H4 (cell line): ENCODE data around the gene NUP98. TPM values are rescaled to one million over a fixed set of nuclear protein-coding genes. Genes with fewer than 3 reads are reported as not detected.

Experiments used
- DNase-seq: peaks from one replicate; pipeline ENCODE4 v3.0.0-alpha.2; 2015; ENCODE audit warnings: low spot score
- total RNA-seq: library from RNA; depleted of rRNA; stranded (reverse); fragments of >200 nt; shearing (Covaris generic); gene quantifications from 2 replicates; pipeline ENCODE4 v1.2.3, GENCODE V29; 2014; rRNA removed

Gene NUP98
- 93.9 and 101 TPM in 2 replicates for total RNA-seq

DNA sequence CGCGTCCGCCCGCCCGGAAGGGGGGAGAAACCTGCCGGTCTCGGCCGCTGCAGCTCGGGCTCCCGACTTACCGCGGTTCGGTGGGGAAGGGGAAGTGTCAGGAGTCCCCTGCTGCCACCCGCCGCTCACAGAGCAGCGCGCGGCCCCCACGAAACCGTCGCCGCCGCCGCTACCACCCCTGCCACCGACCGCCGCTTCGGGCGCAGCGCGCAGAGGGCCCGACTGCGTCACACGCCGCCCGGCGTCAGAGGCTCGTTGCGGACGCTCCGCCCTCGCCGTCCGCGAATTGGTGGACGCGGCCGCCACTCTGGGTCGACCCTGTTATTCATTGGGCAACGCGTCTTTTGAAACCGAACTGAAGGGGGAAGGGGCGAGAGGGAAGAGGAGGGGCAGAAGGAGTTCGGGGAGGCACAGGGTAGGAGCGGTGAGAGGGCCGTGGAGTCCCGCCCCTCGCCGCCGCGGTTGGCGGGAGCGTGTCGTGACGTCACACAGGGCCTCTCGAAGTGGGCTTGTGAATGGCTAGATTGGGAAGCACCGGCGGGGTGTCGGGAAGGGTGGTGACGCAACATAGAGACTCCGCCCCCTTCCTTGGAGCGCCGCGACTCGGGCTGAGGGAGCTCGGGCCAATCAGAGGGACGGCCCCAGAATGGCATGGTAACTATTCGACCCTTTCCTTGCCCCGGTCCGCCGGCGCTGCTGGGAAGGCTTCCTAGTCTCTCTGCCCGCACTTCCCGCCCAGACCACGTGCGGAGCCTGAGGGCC, at the start of gene NUP98:
Gene NUP98, minus strand, starts transcription at position 226 of the 762 bp plus-strand sequence. CDS start 15,437 bp downstream, outside the sequence.
- DNase-seq = peak; percentile 100

DNA sequence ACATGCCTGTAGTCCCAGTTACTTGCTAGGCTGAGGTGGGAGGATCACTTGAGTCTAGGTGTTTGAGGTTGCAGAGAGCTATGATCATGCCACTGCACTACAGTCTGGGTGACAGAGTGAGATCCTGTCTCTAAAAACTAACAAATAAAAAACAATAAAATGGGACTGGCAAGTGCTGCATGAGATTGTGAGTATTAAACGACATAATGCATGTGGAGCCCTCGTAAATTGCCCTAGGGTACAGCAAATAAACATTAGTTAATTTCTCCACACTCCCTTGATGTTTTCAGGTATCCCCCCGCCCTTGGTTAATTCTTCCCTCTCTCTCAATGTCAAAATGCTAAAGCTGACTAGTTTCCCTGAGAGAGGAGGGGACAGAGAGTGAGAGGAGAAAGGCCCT, 48.3 kb upstream of the NUP98 start:
- no peak for DNase-seq

DNA sequence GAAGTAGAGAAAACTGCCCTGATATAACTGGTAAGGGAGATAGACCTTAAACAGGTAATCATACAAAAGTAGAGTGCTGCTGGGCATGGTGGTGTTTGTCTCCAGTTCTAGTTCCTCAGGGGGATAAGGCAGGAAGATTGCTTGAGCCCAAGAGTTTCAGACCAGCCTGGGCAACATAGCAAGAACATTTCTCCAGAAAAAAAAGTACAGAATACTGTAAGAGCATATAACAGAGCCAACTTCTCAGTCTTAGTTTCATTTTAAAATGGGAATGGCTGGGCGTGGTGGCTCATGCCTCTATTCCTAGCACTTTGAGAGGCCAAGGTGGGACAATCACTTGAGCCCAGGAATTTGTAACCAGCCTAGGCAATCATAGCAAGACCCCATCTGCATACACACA, 47.9 kb upstream of the NUP98 start:
- no peak for DNase-seq

DNA sequence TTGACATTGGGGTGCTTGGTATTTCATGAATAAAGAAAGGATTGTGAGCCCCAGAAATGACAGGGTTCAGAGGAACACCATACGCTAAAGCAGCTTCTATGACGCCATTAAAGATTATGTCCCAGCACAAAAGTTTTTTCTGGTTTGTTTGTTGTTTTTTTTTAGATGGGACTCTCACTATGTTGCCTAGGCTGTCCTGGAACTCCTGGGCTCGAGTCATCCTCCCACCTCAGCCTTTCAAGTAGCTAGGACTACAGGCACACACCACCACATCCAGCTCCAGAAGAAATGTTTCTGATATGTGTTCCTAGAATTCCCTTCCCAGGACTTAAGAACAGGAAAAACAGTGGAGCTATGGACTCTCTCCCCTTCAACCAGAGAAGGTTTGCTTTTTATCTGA, 46.0 kb upstream of the NUP98 start:
- no peak for DNase-seq

DNA sequence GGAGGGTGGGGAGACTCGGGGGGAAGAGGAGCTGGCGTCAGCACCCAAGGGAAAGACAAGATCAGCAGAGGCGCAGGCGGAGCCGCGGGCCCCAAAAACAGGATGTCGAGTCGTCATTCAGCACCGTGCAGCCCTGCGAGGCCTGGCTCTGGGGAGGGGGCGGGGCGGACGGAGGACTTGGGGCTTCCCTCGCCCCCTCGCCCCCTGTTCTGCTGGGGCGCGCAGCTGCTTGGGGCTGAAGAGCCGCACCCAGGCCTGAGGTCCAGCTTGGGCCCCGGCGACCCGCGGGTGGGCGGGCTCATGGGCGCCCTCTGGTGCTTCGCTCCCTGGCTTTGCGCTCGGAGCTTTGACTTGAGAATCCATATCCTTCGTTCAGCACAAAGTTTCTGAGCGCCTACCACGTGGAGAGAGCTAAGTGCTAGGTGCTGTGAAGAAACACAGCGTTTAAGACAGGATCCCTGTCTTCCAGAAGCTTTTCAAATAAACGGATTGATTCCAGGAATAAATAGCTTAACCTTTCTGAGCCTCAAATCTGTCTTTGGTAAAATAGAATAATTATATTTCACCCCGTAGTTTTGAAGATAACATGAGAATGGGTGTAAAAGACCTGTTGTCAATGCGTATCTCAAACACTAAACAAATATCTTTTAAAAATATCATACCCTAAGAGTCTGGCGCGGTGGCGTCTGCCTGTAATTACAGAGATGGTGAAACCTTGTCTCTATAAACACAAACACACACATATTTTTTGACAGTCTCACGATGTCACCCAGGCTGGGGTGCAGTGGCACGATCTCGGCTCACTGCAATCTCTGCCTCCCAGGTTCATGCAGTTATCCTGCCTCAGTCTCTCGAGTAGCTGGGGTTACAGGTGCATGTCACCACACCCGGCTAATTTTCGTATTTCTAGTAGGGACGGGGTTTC, 44.3 kb upstream of the NUP98 start:
- peak; percentile 82 for DNase-seq

DNA sequence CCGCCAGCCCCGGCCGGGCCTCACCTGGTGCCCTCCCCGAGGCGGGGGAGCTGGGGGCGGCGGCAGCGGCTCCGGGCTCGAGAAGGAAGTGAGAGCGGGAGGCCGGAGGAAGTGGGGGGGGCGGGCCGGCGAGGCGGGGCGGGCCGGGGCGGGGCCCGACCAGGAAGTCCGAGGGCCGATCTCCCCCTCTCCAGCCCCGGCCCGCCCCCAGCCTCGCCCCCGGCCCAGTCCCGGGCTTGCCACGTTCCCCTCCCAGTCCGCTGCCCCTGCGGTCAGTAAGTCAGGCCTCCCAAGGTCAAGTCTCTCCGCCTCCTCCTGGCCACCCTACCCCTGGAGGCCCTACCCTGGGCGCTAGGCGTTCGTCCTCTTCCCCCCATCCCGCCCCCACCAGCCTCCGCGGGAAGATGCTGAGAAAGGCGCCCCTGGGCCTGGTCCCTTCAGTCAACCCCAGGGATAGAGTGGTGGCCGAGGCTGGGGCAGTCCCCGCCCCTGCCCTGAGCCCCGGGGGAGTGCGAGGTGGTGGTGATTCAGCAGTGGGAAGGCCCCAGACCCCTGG, 43.6 kb upstream of the NUP98 start, which contains the start of gene RHOG:
Gene RHOG, minus strand, starts transcription at position 90 of the 556 bp plus-strand sequence. CDS start 12,821 bp downstream, outside the sequence.
- DNase-seq = peak; percentile 77

DNA sequence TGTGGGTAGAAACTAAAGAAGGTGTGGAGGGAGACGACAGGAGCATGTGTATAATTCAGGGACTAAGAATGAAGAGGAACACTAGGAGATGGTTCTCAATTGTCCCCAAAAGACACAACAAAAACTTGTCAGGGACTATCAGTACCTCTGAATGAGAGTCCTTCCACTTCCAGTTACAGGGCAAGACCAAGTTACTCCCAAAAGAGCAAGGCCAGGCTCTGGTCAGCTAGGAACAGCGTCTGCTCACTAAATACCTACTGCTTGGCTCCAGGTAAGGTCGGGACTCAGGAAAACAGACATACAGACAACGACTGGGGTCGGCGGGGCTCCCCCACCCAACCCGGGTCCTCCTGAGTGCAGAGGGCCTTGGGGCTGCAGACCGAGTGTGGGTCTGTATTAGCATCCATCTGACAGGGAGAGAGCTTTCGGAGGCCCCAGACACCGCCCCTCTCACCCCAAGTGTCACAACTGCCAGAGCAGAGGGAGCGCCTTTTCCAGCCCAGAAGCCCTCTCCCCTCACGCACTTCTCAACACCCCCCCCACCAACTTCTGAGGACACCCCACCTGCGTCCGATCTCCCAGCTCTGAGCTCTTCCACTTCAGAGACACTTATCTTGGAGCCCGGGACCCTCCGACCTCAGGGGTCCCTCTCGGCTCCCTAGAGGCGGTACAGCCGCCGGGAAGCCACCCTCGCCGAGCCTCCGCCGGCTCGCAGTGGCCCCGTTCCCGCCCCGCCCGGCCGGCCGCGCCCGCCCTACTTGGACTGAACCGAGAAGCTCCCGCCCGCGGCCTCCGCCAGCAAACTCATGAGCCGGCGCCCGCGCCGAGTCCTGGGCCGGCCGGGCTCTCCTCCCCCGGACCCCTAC, 42.9 kb upstream of the NUP98 start:
- no peak for DNase-seq

DNA sequence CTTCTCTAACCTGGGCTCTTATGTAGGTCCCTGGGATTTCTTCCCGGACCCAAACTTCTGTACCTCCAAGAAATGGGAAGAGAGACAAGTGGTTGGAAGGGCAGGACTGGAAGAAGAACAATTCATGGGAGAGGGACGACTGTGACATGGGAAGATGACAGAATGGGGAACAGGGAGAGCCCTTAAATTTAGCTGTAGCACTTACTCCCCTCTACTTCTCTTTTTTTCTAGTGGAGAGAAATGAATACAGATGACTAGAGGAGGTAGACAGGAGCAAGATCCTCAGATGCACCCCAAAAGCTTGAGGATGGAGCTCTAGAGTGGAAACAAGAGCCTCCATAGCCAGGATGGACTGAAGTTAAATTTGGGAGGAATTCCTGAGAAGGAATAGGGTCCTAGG, 41.1 kb upstream of the NUP98 start:
- DNase-seq = no peak

DNA sequence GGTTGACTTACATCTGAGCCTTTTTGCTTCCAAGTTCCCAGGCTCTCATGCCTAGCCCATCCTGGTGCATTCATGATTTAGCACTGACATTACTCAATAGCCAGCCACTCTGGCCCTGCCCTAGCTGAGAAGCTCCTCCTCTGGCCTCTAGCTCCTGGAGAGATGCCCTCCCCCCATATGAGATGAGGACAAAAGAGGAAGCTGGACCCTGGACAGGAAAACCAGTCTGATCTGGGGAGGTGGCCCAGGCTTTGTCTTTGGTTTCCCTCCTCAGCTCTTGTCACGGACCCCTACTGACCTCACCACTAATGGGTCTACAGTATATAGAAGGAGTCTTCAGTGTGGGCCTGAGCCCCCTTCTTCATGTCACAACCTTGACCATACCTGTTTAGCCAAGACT, 40.4 kb upstream of the NUP98 start:
- no peak for DNase-seq

DNA sequence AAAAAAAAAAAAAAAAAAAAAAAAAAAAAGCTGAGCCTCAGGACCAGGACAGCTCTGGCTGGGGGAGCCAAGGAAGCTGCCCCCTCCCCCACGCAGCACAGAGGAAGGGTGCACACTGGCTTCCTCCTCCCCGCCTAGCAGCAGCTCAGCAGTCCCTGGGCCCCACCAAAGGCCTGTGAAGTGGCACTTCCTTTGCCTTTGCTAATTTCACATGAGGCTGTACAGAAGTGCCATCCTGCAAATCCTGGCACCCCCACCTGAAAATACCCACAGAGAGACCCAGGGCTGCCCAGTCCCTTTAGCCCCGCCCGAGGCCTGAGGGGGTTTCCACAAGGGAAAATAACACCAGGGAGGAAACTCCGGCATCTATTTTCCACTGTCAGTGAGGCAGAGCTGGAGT, 39.5 kb upstream of the NUP98 start:
- DNase-seq = no peak

DNA sequence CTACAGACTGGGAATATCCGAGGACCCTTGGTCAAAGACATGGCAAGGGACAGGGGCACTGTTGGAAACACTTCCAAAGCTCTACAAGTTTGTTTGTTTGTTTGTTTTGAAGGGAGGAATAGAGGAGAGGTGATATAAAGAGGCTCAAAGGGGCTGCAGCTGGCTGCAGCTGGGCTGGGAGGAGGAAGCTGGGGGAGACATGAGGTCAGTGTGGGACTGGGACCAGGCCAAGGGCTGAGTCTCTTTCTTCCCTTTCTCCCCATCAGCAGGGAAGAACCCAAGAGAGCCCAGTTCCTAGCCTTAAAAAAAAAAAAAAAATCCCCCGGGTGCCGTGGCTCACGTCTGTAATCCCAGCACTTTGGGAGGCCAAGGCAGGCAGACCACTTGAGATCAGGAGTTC, 38.4 kb upstream of the NUP98 start:
- DNase-seq = no peak

DNA sequence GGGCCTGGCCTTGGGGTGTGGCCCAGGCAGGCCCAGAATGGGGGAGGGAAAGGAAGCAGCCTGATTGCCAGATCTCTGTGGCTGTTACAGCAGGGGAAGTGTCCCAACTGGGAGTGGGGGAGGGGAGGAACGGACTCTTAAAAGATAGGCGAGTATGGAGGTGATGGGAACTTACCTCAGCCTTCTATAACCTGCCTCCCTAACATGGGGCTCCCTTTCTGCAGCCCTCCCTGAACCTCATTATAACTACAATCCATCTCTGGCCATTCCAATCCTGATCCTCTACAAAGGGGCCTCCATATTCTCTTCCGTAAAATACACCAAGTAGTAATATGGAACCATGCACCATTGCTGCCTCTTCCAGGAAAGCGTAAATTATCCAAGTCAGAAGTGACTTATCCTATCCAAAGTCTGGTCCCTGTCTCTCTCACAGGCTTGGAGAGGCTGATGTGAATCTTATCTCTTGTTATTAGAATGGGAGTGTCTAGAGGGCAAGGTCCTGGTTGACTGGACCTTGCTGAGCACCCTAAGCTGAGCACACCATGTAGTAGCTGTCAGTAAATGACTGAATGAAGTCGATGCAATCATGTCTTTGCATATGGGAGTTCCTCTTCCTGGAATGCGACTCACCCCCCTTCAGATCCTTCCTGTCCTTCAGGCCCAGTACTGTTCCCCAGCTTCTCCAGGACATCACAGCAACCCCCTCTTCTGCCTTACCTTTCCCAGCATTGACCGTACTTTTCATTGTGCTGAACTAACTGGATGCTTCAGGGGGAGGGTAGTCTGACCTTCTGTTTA, 37.5 kb upstream of the NUP98 start:
- DNase-seq = no peak

DNA sequence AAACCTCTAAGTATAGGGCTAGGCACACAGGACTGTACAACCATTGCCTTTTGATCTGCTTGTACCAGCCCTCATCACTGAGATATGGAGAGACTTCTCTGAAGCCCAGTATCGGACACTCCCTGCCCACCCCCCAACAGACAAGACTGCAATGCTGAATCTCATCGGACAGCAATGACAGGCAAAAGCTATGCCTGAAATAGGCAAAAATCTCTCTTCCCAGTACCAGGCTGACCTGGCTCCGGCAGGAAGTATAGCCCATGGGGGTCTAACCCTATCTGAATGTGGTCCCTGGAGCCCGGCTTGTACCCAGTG, 37.0 kb upstream of the NUP98 start:
- no peak for DNase-seq

DNA sequence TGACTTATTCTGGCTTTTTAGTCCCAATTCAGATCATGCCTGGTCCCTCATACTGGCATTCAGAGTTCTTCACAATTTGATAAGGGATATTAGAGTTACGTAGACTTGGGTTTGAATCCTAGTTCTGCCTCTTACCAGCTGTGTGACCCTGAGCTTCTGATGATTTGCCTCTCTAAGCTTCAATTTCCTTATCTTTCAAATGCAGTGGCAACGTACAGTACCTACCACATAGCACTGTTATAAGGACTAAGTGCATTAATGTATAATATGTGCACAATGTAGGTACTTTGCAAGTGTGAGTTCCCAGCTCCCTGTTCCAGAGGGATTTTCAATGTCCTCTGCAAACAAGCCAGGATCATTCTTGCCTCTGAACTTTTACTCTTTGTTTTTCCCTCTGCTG, 36.1 kb upstream of the NUP98 start:
- no peak for DNase-seq

DNA sequence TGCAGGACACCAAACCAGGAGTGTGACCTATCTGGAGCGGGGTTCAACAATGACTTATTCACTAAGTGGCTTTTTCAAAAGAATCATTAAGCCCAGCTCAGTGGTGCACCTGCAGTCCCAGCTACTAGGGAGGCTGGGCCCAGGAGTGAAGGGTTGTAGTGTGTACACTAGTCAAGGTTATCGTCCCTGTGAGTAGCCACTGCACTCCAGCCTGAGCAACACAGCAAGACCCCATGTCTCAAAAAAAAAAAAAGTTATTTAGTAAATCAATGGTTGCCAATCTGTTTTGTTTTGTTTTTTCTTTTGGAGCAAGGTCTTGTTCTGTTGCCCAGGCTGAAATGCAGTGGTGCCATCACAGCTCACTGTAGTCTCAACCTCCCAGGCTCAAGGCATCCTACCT, 35.5 kb upstream of the NUP98 start:
- DNase-seq = no peak

DNA sequence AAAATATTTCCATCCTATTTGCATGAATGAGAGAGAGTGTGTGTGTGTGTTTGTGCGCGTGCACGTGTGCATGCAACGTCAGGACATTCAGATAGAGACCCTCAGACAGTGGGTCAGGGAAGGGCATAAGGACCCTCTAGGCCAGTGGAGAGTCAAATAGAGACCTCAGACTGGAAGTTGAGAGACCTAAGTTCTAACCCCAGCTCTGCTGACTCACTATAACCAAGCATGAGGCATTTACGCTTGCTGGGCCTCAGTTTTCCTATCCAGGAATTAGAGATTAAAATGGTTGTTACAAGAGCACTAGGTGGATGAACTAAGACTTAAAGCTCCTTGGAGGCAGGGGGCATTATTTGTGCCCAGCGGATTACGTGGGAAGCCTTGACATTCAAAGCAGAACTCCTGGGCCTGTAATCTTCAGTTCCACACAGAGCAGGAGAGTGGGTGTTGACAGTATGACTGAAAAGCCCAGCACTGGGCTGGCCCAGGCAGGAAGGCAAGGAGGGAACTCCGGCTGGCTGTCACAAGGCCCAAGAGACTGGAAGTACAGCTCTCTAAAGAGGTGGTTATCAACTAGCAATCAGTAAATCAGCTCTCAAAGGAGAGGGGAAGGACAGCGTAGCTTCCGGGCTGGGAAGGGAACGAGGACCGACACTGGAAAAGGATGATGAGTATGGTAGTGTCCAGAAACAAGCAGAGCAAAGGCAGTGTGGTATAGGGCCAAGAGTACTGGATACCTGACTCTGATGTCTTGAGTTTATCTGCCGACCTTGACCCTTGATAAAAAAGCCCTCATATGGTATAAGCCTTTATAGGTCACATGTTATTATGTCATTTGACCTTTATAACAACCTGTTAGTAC, 34.3 kb upstream of the NUP98 start:
- DNase-seq = no peak

DNA sequence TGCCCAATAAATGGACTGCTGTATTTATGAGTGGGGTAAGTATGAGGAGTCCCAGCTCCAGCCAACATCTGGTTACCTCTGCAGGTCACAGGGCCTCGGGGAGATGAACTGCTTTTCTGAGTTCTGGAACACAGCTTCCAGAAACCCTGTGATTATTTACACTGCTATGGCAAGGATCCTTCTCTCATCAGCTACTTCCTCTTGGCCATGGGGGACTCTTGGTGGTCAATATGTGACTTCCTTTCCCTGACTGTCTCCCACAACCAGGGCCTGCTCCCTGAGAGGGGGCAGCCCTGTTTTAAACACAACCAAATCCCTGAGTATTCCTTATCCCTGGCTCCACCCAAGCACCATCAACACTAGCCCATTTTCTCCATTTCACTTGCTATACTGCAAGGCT, 33.4 kb upstream of the NUP98 start:
- DNase-seq = no peak

DNA sequence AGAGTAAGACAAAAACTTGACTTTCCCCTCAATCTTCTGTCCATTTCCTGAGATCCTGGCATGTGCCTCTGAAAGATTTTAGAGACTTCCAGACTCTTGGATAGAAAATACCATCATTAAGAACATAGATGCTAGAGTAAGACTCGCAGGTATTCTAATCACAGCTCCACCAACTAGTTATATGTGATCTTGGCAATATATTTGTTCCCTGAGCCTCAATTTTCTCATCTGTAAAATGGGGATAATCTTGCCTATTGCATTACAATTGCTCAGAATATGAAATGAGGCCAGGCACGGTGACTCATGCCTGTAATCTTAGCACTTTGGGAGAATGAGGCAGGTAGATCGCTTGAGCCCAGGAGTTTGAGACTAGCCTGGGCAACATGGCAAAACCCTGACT, 32.7 kb upstream of the NUP98 start:
- DNase-seq = no peak

DNA sequence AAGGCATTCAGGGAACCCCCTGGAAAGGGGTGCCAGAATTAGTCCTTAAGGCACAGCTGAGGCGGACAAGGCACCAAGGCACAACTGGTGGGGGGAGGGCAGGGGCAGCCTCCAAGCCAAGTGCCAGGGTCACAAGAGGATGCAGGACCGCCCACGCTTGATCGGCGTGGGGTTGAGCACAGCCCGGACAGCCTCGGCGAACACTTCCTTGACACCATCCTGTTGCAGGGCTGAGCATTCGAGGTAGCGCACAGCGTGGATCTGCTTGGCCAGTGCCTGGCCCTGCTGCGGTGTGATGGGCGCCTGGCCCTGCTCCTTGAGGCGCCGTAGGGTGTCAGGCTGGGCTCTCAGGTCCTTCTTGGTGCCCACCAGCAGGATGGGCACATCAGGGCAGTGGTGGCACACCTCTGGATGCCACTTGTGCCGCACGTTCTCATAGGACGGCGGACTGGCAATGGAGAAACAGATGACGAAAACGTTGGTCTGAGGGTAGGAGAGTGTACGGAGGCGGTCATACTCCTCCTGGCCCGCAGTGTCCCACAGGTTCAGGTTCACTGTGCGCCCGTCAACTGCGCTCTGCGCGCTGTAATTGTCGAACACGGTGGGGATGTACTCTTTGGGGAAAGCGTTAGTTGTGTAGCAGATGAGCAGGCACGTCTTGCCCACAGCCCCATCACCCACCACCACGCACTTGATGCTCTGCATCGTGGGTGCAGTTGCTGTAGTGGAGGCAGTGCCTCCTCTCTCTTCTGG, 30.3 kb upstream of the NUP98 start:
- no peak for DNase-seq
